H1 (cell line): ENCODE measurements around the gene SBF2. TPM values are rescaled to one million over a fixed set of nuclear protein-coding genes. Genes with fewer than 3 reads are reported as not detected.

Source experiments
- CTCF ChIA-PET: fragments of 300-600 bp; sonication (Branson Sonifier 250); formaldehyde crosslinking; loops from one replicate; lab custom pipeline; 2021; ENCODE audit not compliant: partially characterized antibody; lab: Charles Lee
- POLR2A ChIA-PET: fragments of 300-600 bp; sonication (Branson Sonifier 250); formaldehyde crosslinking; loops from one replicate; lab custom pipeline; 2021; ENCODE audit warnings: inconsistent platforms; ENCODE audit not compliant: partially characterized antibody; lab: Charles Lee
- DNase-seq, 2 experiments: peaks; one replicate each; pipeline versions ENCODE4 v3.0.0 to v3.0.0-alpha.2; 2010 to 2022; ENCODE audit warnings: low spot score in 2 of 2, low read depth in 1 of 2, mixed read lengths in 1 of 2
- FAIRE-seq: peaks from 2 replicates; lab custom pipeline; 2011; peaks lifted over from hg19 to GRCh38; lab: Jason Lieb, UNC
- H2AFZ ChIP-seq: 2 replicates; pipeline ENCODE4 v1.8.1; 2012; ENCODE audit warnings: low read length, inconsistent platforms
- H2AK5ac ChIP-seq: 2 replicates; pipeline ENCODE4 v1.6.1; 2013; ENCODE audit warnings: low read depth, low read length
- H2BK120ac ChIP-seq: replicated peaks from 2 replicates; pipeline ENCODE3; 2013; ENCODE audit warnings: low read depth, low read length, inconsistent platforms
- H2BK12ac ChIP-seq: 2 replicates; pipeline ENCODE4 v1.6.1; 2013; ENCODE audit warnings: low read depth, low read length
- H2BK15ac ChIP-seq: 2 replicates; pipeline ENCODE4 v1.6.1; 2013; ENCODE audit warnings: low read length
- H2BK20ac ChIP-seq: 2 replicates; pipeline ENCODE4 v1.6.1; 2013; ENCODE audit warnings: low read length
- H2BK5ac ChIP-seq: 2 replicates; pipeline ENCODE4 v1.6.1; 2013; ENCODE audit warnings: low read depth, low read length
- H3K14ac ChIP-seq: 2 replicates; pipeline ENCODE4 v1.6.1; 2013; ENCODE audit warnings: inconsistent platforms; ENCODE audit not compliant: insufficient read length
- H3K18ac ChIP-seq: 2 replicates; pipeline ENCODE4 v1.6.1; 2013; ENCODE audit warnings: low read length; ENCODE audit errors: extremely low read depth
- H3K23ac ChIP-seq: 2 replicates; pipeline ENCODE4 v1.6.1; 2013; ENCODE audit warnings: inconsistent platforms; ENCODE audit not compliant: insufficient read length
- H3K23me2 ChIP-seq: 2 replicates; pipeline ENCODE4 v1.6.1; 2013; ENCODE audit warnings: low read depth, low read length
- H3K27ac ChIP-seq: 2 replicates; pipeline ENCODE4 v1.6.1; 2011; ENCODE audit warnings: low read depth, low read length, inconsistent platforms
- H3K27me3 ChIP-seq, 4 experiments: replicated peaks in 1 of 4; 1 replicate in 1 of 4; 2 replicates in 3 of 4; pipeline versions ENCODE4 v1.6.1 to v1.8.1; 2011 to 2013; ENCODE audit warnings: low read length in 3 of 4, mild to moderate bottlenecking in 3 of 4, inconsistent platforms in 2 of 4, mixed read lengths in 2 of 4, moderate library complexity in 1 of 4; ENCODE audit not compliant: control insufficient read depth in 3 of 4, insufficient read depth in 3 of 4; ENCODE audit errors: extremely low read depth in 1 of 4
- H3K36me3 ChIP-seq, 4 experiments: 2 replicates each; pipeline versions ENCODE4 v1.6.1 to v1.8.1; 2011 to 2013; ENCODE audit warnings: mild to moderate bottlenecking in 4 of 4, low read length in 3 of 4, moderate library complexity in 2 of 4, control low read depth in 1 of 4, inconsistent platforms in 1 of 4; ENCODE audit not compliant: insufficient read depth in 4 of 4, control insufficient read depth in 2 of 4
- H3K4ac ChIP-seq: replicated peaks from 2 replicates; pipeline ENCODE3; 2013; ENCODE audit warnings: low read length, low read depth, mixed read lengths, inconsistent platforms; ENCODE audit not compliant: insufficient read length
- H3K4me1 ChIP-seq, 4 experiments: replicated peaks in 1 of 4; 1 replicate in 1 of 4; 2 replicates in 3 of 4; pipeline versions ENCODE4 v1.6.1 to v1.8.1; 2011 to 2013; ENCODE audit warnings: low read length in 3 of 4, inconsistent platforms in 2 of 4, mixed read lengths in 1 of 4; ENCODE audit not compliant: insufficient read depth in 4 of 4, control insufficient read depth in 3 of 4
- H3K4me2 ChIP-seq, 2 experiments: 2 replicates each; pipeline versions ENCODE4 v1.6.1 to v1.8.1; 2011 to 2013; ENCODE audit warnings: low read depth in 2 of 2, low read length in 2 of 2, control low read depth in 1 of 2, inconsistent platforms in 1 of 2, mild to moderate bottlenecking in 1 of 2; ENCODE audit not compliant: insufficient read depth in 1 of 2
- H3K4me3 ChIP-seq, 4 experiments: fragments of 200-600, 300-600 bp in 1 of 4; sonication (generic), shearing (Covaris generic), sonication (Bioruptor Twin) in 1 of 4; 2 replicates each; pipeline versions ENCODE4 v1.5.1 to v1.8.1; 2011 to 2016; ENCODE audit warnings: low read length in 4 of 4, low read depth in 3 of 4, control low read depth in 2 of 4, inconsistent platforms in 2 of 4, mild to moderate bottlenecking in 2 of 4, mixed read lengths in 1 of 4, moderate library complexity in 1 of 4; ENCODE audit not compliant: insufficient read depth in 2 of 4; ENCODE audit errors: extremely low read depth in 1 of 4
- H3K56ac ChIP-seq: replicated peaks from 2 replicates; pipeline ENCODE3; 2013; ENCODE audit warnings: low read depth, mild to moderate bottlenecking, mixed read lengths, low read length, inconsistent platforms; ENCODE audit not compliant: insufficient read length
- H3K79me1 ChIP-seq: 2 replicates; pipeline ENCODE4 v1.6.1; 2013; ENCODE audit warnings: low read depth, low read length, control low read depth
- H3K79me2 ChIP-seq, 2 experiments: 2 replicates each; pipeline versions ENCODE4 v1.6.1 to v1.8.1; 2012 to 2013; ENCODE audit warnings: low read length in 2 of 2, mild to moderate bottlenecking in 2 of 2, inconsistent platforms in 1 of 2; ENCODE audit not compliant: insufficient read depth in 2 of 2, control insufficient read depth in 1 of 2
- H3K9ac ChIP-seq, 4 experiments: replicated peaks in 1 of 4; 1 replicate in 1 of 4; 2 replicates in 3 of 4; pipeline versions ENCODE4 v1.6.1 to v1.8.1; 2011 to 2013; ENCODE audit warnings: low read depth in 3 of 4, low read length in 3 of 4, control low read depth in 2 of 4, mild to moderate bottlenecking in 2 of 4, moderate library complexity in 2 of 4, inconsistent platforms in 1 of 4; ENCODE audit errors: extremely low read depth in 1 of 4
- H3K9me3 ChIP-seq, 2 experiments: 2 replicates each; pipeline versions ENCODE4 v1.6.1 to v1.8.1; 2012 to 2013; ENCODE audit warnings: mild to moderate bottlenecking in 2 of 2, moderate library complexity in 2 of 2, control low read depth in 1 of 2, inconsistent platforms in 1 of 2, low read depth in 1 of 2, low read length in 1 of 2, mixed read lengths in 1 of 2; ENCODE audit not compliant: insufficient read depth in 2 of 2
- H4K20me1 ChIP-seq, 2 experiments: replicated peaks in 1 of 2; 2 replicates each; pipeline versions ENCODE3 to v1.8.1; 2011 to 2013; ENCODE audit warnings: inconsistent platforms in 2 of 2, low read length in 2 of 2, mild to moderate bottlenecking in 1 of 2; ENCODE audit not compliant: insufficient read depth in 2 of 2, control insufficient read depth in 1 of 2
- H4K5ac ChIP-seq: 2 replicates; pipeline ENCODE4 v1.6.1; 2013; ENCODE audit warnings: low read length, low read depth, mixed read lengths, inconsistent platforms; ENCODE audit not compliant: insufficient read length
- H4K8ac ChIP-seq: 2 replicates; pipeline ENCODE4 v1.8.0; 2013; ENCODE audit warnings: mild to moderate bottlenecking, moderate library complexity, low read length, inconsistent platforms; ENCODE audit not compliant: insufficient read depth; ENCODE audit errors: extremely low read depth
- H4K91ac ChIP-seq: replicated peaks from 2 replicates; pipeline ENCODE3; 2013; ENCODE audit warnings: low read length, mixed read lengths, inconsistent platforms; ENCODE audit not compliant: insufficient read length
- ASH2L ChIP-seq: fragments of 200-600, 300-600 bp; sonication (generic); IDR thresholded peaks from one replicate; pipeline ENCODE4 v1.7.1; 2017; ENCODE audit warnings: low read length
- EGR1 ChIP-seq: IDR thresholded peaks from 2 replicates; pipeline ENCODE4 v1.6.1; 2011; ENCODE audit warnings: low read depth, low read length, borderline replicate concordance
- NANOG ChIP-seq: IDR thresholded peaks from 2 replicates; pipeline ENCODE4 v1.6.1; 2011; ENCODE audit warnings: low read length, low read depth, mild to moderate bottlenecking, inconsistent platforms; ENCODE audit not compliant: insufficient read depth, poor library complexity, severe bottlenecking
- RAD21 ChIP-seq, 2 experiments: IDR thresholded peaks in 1 of 2; conservative IDR thresholded peaks in 1 of 2; 2 replicates each; pipeline ENCODE4 v1.6.1; 2011; ENCODE audit warnings: low read depth in 2 of 2, low read length in 2 of 2, improper control_type of control experiment in 1 of 2, inconsistent platforms in 1 of 2, mild to moderate bottlenecking in 1 of 2, moderate library complexity in 1 of 2
- SP2 ChIP-seq: IDR thresholded peaks from 2 replicates; pipeline ENCODE4 v1.6.1; 2012; ENCODE audit warnings: mild to moderate bottlenecking, low read length, inconsistent platforms
- SP4 ChIP-seq: IDR thresholded peaks from 2 replicates; pipeline ENCODE4 v1.6.1; 2012; ENCODE audit warnings: low read length, inconsistent platforms
- TAF7 ChIP-seq: optimal IDR thresholded peaks from 2 replicates; pipeline ENCODE3; 2011; ENCODE audit warnings: low read depth, mild to moderate bottlenecking, inconsistent platforms, low read length, moderate library complexity, borderline replicate concordance
- ZNF274 ChIP-seq: IDR thresholded peaks from 2 replicates; pipeline ENCODE4 v1.7.0; 2012; ENCODE audit warnings: low read length, borderline replicate concordance; ENCODE audit errors: extremely low read depth
- WGBS, 2 experiments: shearing (Covaris generic) in 1 of 2; methylation state at CpG; one replicate each; pipeline versions ENCODE4 v1.1.6 to v1.1.7; 2013 to 2015; ENCODE audit warnings: low lambda C conversion rate in 2 of 2, mixed read lengths in 2 of 2, inconsistent platforms in 1 of 2, low coverage in 1 of 2, missing lambda C conversion rate in 1 of 2; ENCODE audit not compliant: insufficient replicate concordance in 2 of 2, insufficient coverage in 1 of 2, insufficient read length in 1 of 2; ENCODE audit errors: extremely low coverage in 1 of 2, missing lambda C conversion rate in 1 of 2; 5-methylcytosine and 5-hydroxymethylcytosine counted together
- polyA plus RNA-seq, 7 experiments: library from polyadenylated mRNA; depleted of rRNA in 3 of 7; stranded (reverse) in 5 of 7; unstranded in 2 of 7; fragments of >200 nt in 5 of 7; fragments of 200-250 nt in 2 of 7; gene quantifications; 1 replicate in 5 of 7; 2 replicates in 1 of 7; 4 replicates in 1 of 7; pipeline versions ENCODE4 v1.2.1 to v1.2.3, GENCODE V29; 2011 to 2013; ENCODE audit warnings: missing spikeins in 2 of 7, mixed read lengths in 2 of 7
- total RNA-seq: library from RNA; stranded (reverse); fragmentation: NEBNext Ultra II Directional; extraction: Animal tissue kit (Norgen Biotek cat#: 25700); gene quantifications from 2 replicates; pipeline ENCODE4 v1.2.1, GENCODE V29; 2021
- TF ChIP-seq, protein P1 (sequence below), 3 experiments: IDR thresholded peaks; 1 replicate in 2 of 3; 2 replicates in 1 of 3; pipeline versions ENCODE4 v1.5.1 to v1.6.1; 2011; ENCODE audit warnings: low read length in 3 of 3, mild to moderate bottlenecking in 3 of 3, inconsistent platforms in 2 of 3, low read depth in 1 of 3, moderate library complexity in 1 of 3; ENCODE audit not compliant: insufficient read depth in 1 of 3; ENCODE audit errors: control extremely low read depth in 1 of 3
- TF ChIP-seq, protein P2 (sequence below): IDR thresholded peaks from 2 replicates; pipeline ENCODE4 v1.6.1; 2012; ENCODE audit warnings: inconsistent platforms

The SBF2 gene
- total and polyA plus RNA-seq, 2 of the 8 experiments (the other 6 are each of a cell fraction or from before 2014, with no cell fraction given) = 36.7 to 50.5 TPM

DNA sequence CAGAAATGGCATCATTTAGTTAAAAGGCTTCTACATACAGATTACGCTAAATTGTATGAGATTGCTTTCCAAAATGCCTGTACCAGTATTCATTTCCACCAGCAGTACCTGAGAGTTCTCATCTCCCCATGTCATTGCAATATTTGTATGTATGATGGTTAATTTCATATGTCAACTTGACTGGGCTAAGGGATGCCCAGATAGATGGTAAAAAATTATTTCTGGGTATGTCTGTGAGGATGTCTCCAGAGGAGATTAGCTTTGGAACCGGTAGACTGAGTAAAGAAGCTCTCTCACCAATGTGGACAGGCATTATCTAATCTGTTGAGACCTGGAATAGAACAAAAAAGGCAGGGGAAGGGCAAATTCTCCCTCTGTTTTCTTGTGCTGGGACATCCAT, 17.8 kb upstream of the SBF2 start:
- Histone ChIP-seq H4K8ac (no peak overlapping the region), H2AFZ (no peak overlapping the region), H2AK5ac (no peak overlapping the region), H3K9ac (no peak overlapping the region), H3K23ac (no peak overlapping the region), H2BK5ac (no peak overlapping the region), H3K4me2 (no peak overlapping the region), H3K27me3 (peaks cover 0 to 6% (median 0%) of the 10 kb centered on the region in 4 experiments; a peak in 2 of 7 replicates), H3K36me3 (peaks cover 0 to 6% (median 2%) of the 10 kb centered on the region in 4 experiments; a peak in 3 of 8 replicates), H3K4ac (no peak overlapping the region), H3K18ac (no peak overlapping the region), H4K5ac (no peak overlapping the region), H3K56ac (no peak overlapping the region), H3K27ac (no peak overlapping the region), H3K4me1 (peaks cover 6 to 22% (median 9%) of the 10 kb centered on the region in 4 experiments), H2BK15ac (no peak overlapping the region), H2BK20ac (no peak overlapping the region; the same call in 1 of the 2 replicates), H3K4me3 (no peak overlapping the region), H4K91ac (no peak overlapping the region), H2BK12ac (no peak overlapping the region), H3K79me2 (peaks cover 0 to 5% of the 10 kb centered on the region in 2 experiments; a peak in 2 of 4 replicates), H3K79me1 (no peaks in the 10 kb centered on the region), H4K20me1 (peaks cover 0 to 1% of the 10 kb centered on the region in 2 experiments), H3K23me2 (peaks cover 5% of the 10 kb centered on the region; the same call in 1 of the 2 replicates), H2BK120ac (peak overlapping the region; percentile 21), H3K9me3 (no peaks in the 10 kb centered on the region), H3K14ac (no peak overlapping the region)
- POLR2A ChIA-PET = no interaction called here
- CTCF ChIA-PET = interaction anchor here (5.7 to 10.0 kb wide), 2 partner anchors 43 to 56 kb away, joined by 16 to 97 read pairs; no protein-coding TSS in a partner anchor
- no peak for FAIRE-seq
- DNase-seq = no peak
- 100% methylated on average over 2 of the region's 2 CpGs; no CpG with 5 or more reads in 1 of the 2 experiments for WGBS, 2 experiments
- TF ChIP-seq, protein P1, sequence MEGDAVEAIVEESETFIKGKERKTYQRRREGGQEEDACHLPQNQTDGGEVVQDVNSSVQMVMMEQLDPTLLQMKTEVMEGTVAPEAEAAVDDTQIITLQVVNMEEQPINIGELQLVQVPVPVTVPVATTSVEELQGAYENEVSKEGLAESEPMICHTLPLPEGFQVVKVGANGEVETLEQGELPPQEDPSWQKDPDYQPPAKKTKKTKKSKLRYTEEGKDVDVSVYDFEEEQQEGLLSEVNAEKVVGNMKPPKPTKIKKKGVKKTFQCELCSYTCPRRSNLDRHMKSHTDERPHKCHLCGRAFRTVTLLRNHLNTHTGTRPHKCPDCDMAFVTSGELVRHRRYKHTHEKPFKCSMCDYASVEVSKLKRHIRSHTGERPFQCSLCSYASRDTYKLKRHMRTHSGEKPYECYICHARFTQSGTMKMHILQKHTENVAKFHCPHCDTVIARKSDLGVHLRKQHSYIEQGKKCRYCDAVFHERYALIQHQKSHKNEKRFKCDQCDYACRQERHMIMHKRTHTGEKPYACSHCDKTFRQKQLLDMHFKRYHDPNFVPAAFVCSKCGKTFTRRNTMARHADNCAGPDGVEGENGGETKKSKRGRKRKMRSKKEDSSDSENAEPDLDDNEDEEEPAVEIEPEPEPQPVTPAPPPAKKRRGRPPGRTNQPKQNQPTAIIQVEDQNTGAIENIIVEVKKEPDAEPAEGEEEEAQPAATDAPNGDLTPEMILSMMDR (IDR thresholded peaks at IDR 0.05; ENCODE audit: control extremely low read depth in 1 of 3, insufficient read depth in 1 of 3, low read depth in 1 of 3, low read length in 3 of 3) = no peak
- no peak for TF ChIP-seq EGR1
- no peak for TF ChIP-seq TAF7
- TF ChIP-seq ASH2L = no peak
- no peak for TF ChIP-seq RAD21 (IDR thresholded peaks at IDR 0.05 in 1 of 2, conservative IDR thresholded peaks at IDR 0.05 in 1 of 2; ENCODE audit: low read depth in 2 of 2, low read length in 2 of 2)
- TF ChIP-seq, protein P2, sequence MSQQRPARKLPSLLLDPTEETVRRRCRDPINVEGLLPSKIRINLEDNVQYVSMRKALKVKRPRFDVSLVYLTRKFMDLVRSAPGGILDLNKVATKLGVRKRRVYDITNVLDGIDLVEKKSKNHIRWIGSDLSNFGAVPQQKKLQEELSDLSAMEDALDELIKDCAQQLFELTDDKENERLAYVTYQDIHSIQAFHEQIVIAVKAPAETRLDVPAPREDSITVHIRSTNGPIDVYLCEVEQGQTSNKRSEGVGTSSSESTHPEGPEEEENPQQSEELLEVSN = no peak
- no peak for TF ChIP-seq ZNF274
- no peak for TF ChIP-seq SP4
- TF ChIP-seq NANOG = no peak
- no peak for TF ChIP-seq SP2
